Measurements from ENCODE around the gene SNW1. TPM values are rescaled to one million over a fixed set of nuclear protein-coding genes. Genes with fewer than 3 reads are reported as not detected.
A peak's percentile ranks its signal among the peaks of the same experiment; 100 is the strongest.

SNW1 gene
- 10 to 100 TPM; 40.9 to 47.5 TPM for total RNA-seq

DNA sequence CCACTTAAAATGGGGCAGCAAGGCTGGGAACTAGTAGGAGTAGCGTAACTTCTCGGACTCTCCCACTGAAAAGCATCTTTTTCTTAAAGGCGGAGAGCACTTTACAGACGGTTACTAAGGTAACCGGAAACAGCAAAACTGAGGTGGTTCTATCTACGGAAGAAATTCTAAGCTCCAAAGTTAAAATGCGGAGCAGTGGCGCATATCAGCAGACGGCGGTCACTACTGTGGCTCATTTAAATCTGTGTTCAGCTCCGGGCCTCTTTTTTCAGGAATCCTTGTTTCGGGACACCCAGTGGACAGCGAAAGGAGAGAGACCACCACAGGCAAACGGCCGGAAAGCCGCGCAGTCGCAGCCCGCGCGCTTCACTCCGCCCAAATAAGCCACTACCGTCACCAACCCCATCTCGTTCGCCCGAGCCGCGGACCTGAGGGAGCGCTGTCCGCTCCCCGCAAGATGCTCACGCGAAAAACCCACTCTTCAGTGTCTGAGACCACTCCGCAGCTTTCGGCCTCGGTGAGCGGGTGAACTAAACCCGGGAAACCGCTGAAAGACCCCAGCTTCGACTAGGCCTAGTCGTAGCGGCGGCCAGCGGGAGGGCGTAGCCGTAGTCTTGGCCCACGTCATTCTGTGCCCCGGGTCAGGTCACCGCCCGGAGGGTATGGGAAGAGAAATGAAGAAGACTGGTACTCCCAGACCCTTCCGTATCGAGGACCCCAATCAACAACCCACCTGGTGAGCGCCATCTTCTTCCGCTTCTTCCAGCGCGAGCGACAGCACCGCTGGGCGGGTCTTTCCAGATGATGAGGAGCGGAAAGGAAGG, at the start of gene SNW1:
Gene SNW1, minus strand, starts transcription at position 776 of the 824 bp plus-strand sequence. Its CDS starts 29 bp downstream, at position 747.
- Histone ChIP-seq H3K36me3 (no peaks in the 10 kb centered on the region), H3K27ac (peak within 1 kb of the TSS; percentile 86 to 95), H3K4me1 (ENCODE audit: control insufficient read depth in 1 of 2, low read depth in 2 of 2) (peaks cover 26 to 33% of the 10 kb centered on the region in 2 donors), H3K27me3 (replicated peaks; ENCODE audit: insufficient read depth) (no peaks in the 10 kb centered on the region), H3K9me3 (no peaks in the 10 kb centered on the region), H3K4me3 (peak within 1 kb of the TSS; percentile 80)
- TF ChIP-seq, protein P1, sequence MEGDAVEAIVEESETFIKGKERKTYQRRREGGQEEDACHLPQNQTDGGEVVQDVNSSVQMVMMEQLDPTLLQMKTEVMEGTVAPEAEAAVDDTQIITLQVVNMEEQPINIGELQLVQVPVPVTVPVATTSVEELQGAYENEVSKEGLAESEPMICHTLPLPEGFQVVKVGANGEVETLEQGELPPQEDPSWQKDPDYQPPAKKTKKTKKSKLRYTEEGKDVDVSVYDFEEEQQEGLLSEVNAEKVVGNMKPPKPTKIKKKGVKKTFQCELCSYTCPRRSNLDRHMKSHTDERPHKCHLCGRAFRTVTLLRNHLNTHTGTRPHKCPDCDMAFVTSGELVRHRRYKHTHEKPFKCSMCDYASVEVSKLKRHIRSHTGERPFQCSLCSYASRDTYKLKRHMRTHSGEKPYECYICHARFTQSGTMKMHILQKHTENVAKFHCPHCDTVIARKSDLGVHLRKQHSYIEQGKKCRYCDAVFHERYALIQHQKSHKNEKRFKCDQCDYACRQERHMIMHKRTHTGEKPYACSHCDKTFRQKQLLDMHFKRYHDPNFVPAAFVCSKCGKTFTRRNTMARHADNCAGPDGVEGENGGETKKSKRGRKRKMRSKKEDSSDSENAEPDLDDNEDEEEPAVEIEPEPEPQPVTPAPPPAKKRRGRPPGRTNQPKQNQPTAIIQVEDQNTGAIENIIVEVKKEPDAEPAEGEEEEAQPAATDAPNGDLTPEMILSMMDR (IDR thresholded peaks at IDR 0.05), result no peak
- peak; percentile 71 for DNase-seq (ENCODE audit: low spot score)
- peak; percentile 85 for ATAC-seq (ENCODE audit: insufficient number of reproducible peaks, low FRiP score, low read depth)

DNA sequence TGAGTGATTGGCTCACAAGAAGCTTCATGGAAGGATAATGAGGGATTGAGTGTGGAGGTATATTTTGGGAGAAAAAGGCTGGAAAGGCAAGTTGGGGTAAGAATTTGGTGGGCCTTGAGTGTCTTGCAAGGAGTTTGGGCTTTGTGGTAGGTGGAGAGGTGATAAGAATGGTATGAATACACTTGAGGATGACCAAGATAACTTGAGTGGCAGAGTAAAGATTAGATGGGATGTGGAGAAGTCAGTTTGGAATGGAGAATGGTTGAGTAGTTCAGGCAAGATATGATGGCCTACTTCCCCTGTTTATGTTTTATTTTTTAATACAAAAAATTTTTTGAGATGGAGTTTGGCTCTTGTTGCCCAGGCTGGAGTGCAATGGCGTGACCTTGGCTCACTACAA, 48.1 kb upstream of the SNW1 start:
- no peak for ATAC-seq (ENCODE audit: insufficient number of reproducible peaks, low FRiP score, low read depth)
- no peak for DNase-seq (ENCODE audit: low spot score)

DNA sequence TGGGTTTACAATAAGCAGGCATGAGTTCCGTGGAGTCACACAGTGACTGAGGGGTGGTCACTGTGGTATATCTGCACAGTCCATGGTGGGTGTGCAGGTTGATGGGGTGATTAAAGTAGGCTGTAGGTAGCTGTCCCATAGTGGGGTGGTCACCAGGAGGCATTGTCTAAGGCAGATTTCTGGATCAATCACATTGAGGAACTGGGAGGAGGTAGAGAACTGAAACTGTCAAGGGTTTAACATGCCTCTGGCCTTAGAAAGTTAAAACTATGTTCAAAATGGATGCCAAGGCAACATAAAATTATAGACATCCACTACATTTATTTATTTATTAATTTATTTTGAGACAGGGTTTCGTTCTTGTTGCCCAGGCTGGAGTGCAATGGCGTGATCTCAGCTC, 47.3 kb upstream of the SNW1 start:
- Histone ChIP-seq H3K9me3 (no peaks in the 10 kb centered on the region), H3K4me1 (ENCODE audit: control insufficient read depth in 1 of 2, low read depth in 2 of 2) (no peaks in the 10 kb centered on the region), H3K27me3 (replicated peaks; ENCODE audit: insufficient read depth) (no peaks in the 10 kb centered on the region), H3K27ac (no peak overlapping the region), H3K4me3 (no peak overlapping the region), H3K36me3 (no peaks in the 10 kb centered on the region)
- ATAC-seq (ENCODE audit: insufficient number of reproducible peaks, low FRiP score, low read depth) (no peak), DNase-seq (ENCODE audit: low spot score) (no peak)
- TF ChIP-seq, protein P1 (IDR thresholded peaks at IDR 0.05), result no peak

More for the DNA sequence above, 48.1 kb upstream of the SNW1 start:
- TF ChIP-seq, protein P1 (IDR thresholded peaks at IDR 0.05), result no peak
- Histone ChIP-seq H3K36me3 (no peaks in the 10 kb centered on the region), H3K4me3 (no peak overlapping the region), H3K27me3 (replicated peaks; ENCODE audit: insufficient read depth) (no peaks in the 10 kb centered on the region), H3K27ac (no peak overlapping the region), H3K9me3 (no peaks in the 10 kb centered on the region), H3K4me1 (ENCODE audit: control insufficient read depth in 1 of 2, low read depth in 2 of 2) (no peaks in the 10 kb centered on the region)

DNA sequence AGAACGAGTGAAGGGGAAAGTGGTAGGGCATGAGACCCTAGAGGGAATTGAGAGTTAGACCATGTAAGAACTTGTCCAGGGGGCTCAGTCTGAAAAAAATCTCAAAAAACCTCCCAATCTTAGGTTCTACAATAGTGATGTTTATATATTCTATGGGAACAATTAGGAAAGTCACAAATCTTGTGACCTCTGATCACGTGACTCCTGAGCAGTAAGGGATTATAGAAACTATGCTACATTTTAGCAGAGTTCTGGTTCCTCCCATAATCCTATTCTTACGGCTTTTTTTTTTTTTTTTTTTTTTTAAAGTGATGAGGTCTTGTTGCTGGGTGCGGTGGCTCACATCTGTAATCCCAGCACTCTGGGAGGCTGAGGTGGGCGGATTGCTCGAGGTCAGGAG, 44.8 kb upstream of the SNW1 start:
- Histone ChIP-seq H3K9me3 (no peaks in the 10 kb centered on the region), H3K36me3 (no peaks in the 10 kb centered on the region), H3K4me1 (ENCODE audit: control insufficient read depth in 1 of 2, low read depth in 2 of 2) (peaks cover 0 to under 1% of the 10 kb centered on the region in 2 donors), H3K27me3 (replicated peaks; ENCODE audit: insufficient read depth) (no peaks in the 10 kb centered on the region), H3K4me3 (no peak overlapping the region), H3K27ac (no peak overlapping the region)
- TF ChIP-seq, protein P1 (IDR thresholded peaks at IDR 0.05), result no peak
- no peak for DNase-seq (ENCODE audit: low spot score)
- no peak for ATAC-seq (ENCODE audit: insufficient number of reproducible peaks, low FRiP score, low read depth)

DNA sequence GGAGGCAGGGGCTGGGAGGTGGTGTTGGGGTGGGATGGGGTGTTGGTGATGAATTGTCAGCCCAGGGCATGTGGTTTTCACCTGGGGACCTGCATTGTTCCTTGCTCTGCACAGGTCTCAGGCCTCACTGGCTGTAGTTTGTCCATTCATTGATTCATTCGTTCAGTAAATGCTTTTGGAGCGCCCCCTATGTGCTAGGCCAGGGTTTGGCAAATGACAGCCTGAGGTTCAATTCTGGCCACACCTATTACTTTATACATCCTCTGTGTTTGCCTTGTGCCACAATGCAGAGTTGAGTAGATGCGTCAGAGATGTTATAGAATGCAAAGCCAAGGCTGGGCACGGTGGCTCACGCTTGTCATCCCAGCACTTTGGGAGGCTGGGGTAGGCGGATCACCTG, 43.6 kb upstream of the SNW1 start:
- Histone ChIP-seq H3K9me3 (no peaks in the 10 kb centered on the region), H3K36me3 (no peaks in the 10 kb centered on the region), H3K27ac (no peak overlapping the region), H3K4me1 (ENCODE audit: control insufficient read depth in 1 of 2, low read depth in 2 of 2) (peaks cover 0 to 4% of the 10 kb centered on the region in 2 donors), H3K27me3 (replicated peaks; ENCODE audit: insufficient read depth) (no peaks in the 10 kb centered on the region), H3K4me3 (no peak overlapping the region)
- no peak for DNase-seq (ENCODE audit: low spot score)
- TF ChIP-seq, protein P1 (IDR thresholded peaks at IDR 0.05), result no peak
- no peak for ATAC-seq (ENCODE audit: insufficient number of reproducible peaks, low FRiP score, low read depth)

Measured in thoracic aorta (tissue), 2 donors.